HFFc6 (cell line): ENCODE data around the gene COPS9. TPM values are rescaled to one million over a fixed set of nuclear protein-coding genes. Genes with fewer than 3 reads are reported as not detected.

Experiments
- DNase-seq: peaks from one replicate; pipeline ENCODE4 v3.0.0-alpha.2; 2018
- H3K27ac Mint-ChIP-seq: 2 replicates; pipeline ENCODE4 v1.8.0; 2020; ENCODE audit warnings: mild to moderate bottlenecking, mixed read lengths
- H3K27me3 Mint-ChIP-seq: 2 replicates; pipeline ENCODE4 v1.8.0; 2021; ENCODE audit warnings: mild to moderate bottlenecking, moderate library complexity, mixed read lengths; ENCODE audit not compliant: insufficient read depth
- H3K36me3 Mint-ChIP-seq: 2 replicates; pipeline ENCODE4 v1.8.0; 2021; ENCODE audit warnings: low read depth, mixed read lengths
- H3K4me1 Mint-ChIP-seq: 2 replicates; pipeline ENCODE4 v1.8.0; 2020; ENCODE audit warnings: low read depth, mixed read lengths
- H3K4me3 Mint-ChIP-seq: 2 replicates; pipeline ENCODE4 v1.8.0; 2020; ENCODE audit warnings: mild to moderate bottlenecking, moderate library complexity, mixed read lengths
- H3K9me3 Mint-ChIP-seq: 2 replicates; pipeline ENCODE4 v1.8.0; 2020; ENCODE audit warnings: mild to moderate bottlenecking, mixed read lengths
- total RNA-seq, 6 experiments: library from RNA; stranded (reverse); fragmentation: NEBNext Ultra II Directional; extraction: Animal tissue kit (Norgen Biotek cat#: 25700); gene quantifications; 2 replicates in 1 of 6; 3 replicates in 5 of 6; pipeline ENCODE4 v1.2.3, GENCODE V29; 2021
- TF ChIP-seq, protein P1 (sequence below): fragments of 200-600 bp; sonication (generic); IDR thresholded peaks from 2 replicates; pipeline ENCODE4 v1.5.0; 2021; ENCODE audit warnings: antibody characterized with exemption, mild to moderate bottlenecking

Gene COPS9
- total RNA-seq, 6 experiments from 2014 or later = 147 to 239 (median 211) TPM

DNA sequence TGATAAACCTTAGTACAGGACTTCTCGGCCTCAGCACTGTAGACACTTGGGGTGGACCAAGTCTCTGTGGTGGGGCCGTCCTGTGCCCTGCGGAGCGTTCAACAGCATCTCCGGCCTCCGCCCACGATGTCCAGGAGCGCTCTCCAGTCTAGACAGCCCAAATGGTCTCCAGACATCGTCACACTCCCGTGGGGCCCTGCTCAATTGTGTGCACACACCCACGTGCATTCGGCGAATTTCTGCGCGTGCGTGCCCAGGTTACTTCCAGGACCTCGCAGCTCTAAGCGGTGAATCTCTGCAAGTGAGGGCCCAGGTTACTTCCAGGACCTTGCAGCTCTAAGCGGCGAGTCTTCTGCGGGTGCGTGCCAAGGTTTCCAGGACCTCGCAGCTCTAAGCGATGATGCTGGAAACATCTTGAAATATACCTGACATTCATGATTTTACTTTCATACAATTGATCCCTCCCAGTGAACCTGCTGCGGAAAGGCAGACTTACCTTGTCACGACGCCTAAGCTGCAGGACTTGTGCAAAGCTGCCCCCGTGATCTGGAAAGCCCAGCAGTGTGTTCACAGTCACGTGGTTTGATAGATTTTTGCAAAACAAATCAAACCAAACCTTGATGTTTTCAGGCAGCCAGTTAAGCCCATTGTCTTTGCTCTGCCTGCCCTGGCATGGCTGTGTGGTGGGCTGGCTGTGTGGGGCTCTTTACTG lies 20.5 kb upstream of the COPS9 start:
- peaks cover 5% of the 10 kb centered on the region; the same call in 1 of the 2 replicates for H3K9me3 Mint-ChIP-seq
- no peak overlapping the region for H3K27ac Mint-ChIP-seq
- H3K36me3 Mint-ChIP-seq = no peaks in the 10 kb centered on the region
- TF ChIP-seq, protein P1, sequence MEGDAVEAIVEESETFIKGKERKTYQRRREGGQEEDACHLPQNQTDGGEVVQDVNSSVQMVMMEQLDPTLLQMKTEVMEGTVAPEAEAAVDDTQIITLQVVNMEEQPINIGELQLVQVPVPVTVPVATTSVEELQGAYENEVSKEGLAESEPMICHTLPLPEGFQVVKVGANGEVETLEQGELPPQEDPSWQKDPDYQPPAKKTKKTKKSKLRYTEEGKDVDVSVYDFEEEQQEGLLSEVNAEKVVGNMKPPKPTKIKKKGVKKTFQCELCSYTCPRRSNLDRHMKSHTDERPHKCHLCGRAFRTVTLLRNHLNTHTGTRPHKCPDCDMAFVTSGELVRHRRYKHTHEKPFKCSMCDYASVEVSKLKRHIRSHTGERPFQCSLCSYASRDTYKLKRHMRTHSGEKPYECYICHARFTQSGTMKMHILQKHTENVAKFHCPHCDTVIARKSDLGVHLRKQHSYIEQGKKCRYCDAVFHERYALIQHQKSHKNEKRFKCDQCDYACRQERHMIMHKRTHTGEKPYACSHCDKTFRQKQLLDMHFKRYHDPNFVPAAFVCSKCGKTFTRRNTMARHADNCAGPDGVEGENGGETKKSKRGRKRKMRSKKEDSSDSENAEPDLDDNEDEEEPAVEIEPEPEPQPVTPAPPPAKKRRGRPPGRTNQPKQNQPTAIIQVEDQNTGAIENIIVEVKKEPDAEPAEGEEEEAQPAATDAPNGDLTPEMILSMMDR = no peak
- H3K4me1 Mint-ChIP-seq = no peaks in the 10 kb centered on the region
- H3K27me3 Mint-ChIP-seq = peaks cover 27% of the 10 kb centered on the region
- no peak overlapping the region for H3K4me3 Mint-ChIP-seq
- DNase-seq = no peak

DNA sequence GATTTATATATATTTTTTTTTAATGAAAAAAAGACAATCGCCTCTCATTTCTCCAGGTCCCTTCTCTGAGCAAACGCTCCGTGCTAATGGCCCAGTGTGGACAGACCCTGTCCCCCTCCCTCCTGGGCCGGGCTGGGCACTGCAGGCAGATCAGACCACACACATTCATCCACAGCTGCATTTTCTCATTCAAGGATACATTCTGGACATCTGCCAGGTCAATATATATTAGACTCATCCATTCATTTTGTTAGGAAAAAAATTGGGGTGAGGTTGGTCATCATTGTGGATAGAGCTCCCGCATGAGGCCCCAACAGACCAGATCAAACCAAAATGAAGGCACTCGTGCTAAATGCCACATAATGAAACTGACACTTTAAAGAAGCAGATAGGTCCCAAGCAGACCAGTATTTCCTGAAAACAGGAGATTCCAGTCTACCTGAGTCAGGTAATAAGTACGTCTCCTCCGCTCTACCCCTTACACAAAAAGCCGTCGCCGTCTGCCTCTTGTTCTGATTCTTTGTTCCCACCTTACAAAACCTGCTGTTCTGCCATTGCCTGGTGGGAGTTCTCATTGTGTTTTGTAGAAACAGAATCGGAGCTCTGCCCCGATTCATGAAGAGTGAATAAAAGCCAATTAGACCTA lies 19.8 kb upstream of the COPS9 start:
- H3K27me3 Mint-ChIP-seq = peaks cover 29% of the 10 kb centered on the region
- TF ChIP-seq, protein P1 = no peak
- H3K36me3 Mint-ChIP-seq = no peaks in the 10 kb centered on the region
- H3K4me3 Mint-ChIP-seq = no peak overlapping the region
- DNase-seq = no peak
- no peak overlapping the region for H3K27ac Mint-ChIP-seq
- H3K9me3 Mint-ChIP-seq = peaks cover 5% of the 10 kb centered on the region; the same call in 1 of the 2 replicates
- H3K4me1 Mint-ChIP-seq = no peaks in the 10 kb centered on the region

- TF ChIP-seq, protein P1 = no peak
- no peak overlapping the region for H3K27ac Mint-ChIP-seq
- H3K4me1 Mint-ChIP-seq = no peaks in the 10 kb centered on the region
- no peak overlapping the region for H3K4me3 Mint-ChIP-seq
- peaks cover 5% of the 10 kb centered on the region; the same call in 1 of the 2 replicates for H3K9me3 Mint-ChIP-seq
- no peak for DNase-seq
- H3K36me3 Mint-ChIP-seq = no peaks in the 10 kb centered on the region
- peaks cover 26% of the 10 kb centered on the region for H3K27me3 Mint-ChIP-seq
Observed at GRCh38 chr2:240155048-240155744, 19.1 kb upstream of the COPS9 start.

DNA sequence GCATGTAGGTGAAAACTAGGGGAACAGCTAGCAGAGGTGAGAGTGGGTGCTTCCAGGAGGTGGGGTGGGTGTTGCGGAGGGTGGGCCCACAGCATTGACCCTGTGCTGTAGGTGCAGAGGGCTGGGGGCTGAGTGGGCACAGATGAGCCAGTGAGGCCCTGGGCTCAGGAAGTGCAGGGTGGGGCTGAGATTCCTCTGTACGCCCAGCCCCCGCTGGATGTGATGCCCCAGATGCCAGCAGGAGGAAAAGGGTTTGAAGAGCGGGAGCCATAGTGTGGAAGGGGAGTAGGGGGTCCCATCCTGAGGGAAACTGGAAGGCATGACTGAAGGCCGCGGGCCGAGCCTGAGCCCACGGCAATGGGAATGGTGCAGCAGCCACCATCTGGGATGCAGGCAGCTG lies 18.5 kb upstream of the COPS9 start:
- Mint-ChIP-seq H3K27me3 (peaks cover 26% of the 10 kb centered on the region), H3K36me3 (no peaks in the 10 kb centered on the region), H3K9me3 (peaks cover 5% of the 10 kb centered on the region; the same call in 1 of the 2 replicates), H3K4me1 (no peaks in the 10 kb centered on the region), H3K27ac (no peak overlapping the region), H3K4me3 (no peak overlapping the region)
- DNase-seq = no peak
- TF ChIP-seq, protein P1 = no peak

- peaks cover 28% of the 10 kb centered on the region for H3K27me3 Mint-ChIP-seq
- DNase-seq = no peak
- peaks cover 5% of the 10 kb centered on the region; the same call in 1 of the 2 replicates for H3K9me3 Mint-ChIP-seq
- no peaks in the 10 kb centered on the region for H3K36me3 Mint-ChIP-seq
- TF ChIP-seq, protein P1 = no peak
- no peak overlapping the region for H3K4me3 Mint-ChIP-seq
- H3K27ac Mint-ChIP-seq = no peak overlapping the region
- no peaks in the 10 kb centered on the region for H3K4me1 Mint-ChIP-seq
Observed at GRCh38 chr2:240153418-240153817, 17.3 kb upstream of the COPS9 start.
